Stimulated activated CD4-positive, alpha-beta T cell treated with anti-CD3 and anti-CD28 coated beads, Interleukin-15, amount 100 ng/mL, for 48 hours (primary cell): Measurements from ENCODE around the gene IGLON5.

Experiments
- DNase-seq, 2 donors: peaks; one replicate each; pipeline ENCODE4 v3.0.0-alpha.2; 2020; ENCODE audit warnings: low read depth in 2 of 2

The IGLON5 gene

DNA sequence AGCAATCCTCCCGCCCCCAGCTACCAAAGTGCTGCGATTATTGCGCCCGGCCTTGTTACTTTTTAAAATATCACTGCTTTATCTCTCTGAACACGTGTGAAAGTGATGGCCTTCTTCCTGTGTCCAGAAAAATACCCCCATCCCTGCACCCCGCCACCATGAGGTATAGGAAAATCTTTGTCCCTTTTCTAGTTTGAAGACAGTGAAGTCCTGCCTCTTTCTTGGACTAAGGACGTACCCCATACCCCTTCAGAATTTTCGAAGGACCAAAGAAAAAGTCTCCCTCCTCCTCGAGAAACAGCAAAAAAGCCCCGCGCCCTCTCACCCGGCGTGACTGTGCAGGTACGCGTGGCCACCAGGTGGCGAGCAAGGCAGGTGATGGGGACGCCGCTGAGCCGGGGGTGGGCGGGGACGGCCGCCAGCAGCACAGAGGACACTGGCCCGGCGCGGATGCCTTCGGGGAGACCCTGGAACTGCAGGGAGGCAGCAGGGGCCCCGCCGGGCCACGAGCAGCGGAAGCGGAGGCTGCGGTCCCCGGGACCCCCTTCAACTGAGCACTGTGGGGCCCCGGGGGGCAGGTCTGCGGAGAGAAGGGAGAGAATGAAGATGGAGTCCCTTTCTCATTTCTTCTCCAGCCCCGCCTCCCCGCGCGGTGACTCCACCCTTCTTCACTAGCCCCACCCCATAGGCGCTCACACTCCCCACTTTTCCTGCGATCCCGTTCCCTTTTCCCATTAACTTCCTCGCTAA is 27.3 kb downstream of the IGLON5 start:
- DNase-seq: peak; percentile 77 to 89

DNA sequence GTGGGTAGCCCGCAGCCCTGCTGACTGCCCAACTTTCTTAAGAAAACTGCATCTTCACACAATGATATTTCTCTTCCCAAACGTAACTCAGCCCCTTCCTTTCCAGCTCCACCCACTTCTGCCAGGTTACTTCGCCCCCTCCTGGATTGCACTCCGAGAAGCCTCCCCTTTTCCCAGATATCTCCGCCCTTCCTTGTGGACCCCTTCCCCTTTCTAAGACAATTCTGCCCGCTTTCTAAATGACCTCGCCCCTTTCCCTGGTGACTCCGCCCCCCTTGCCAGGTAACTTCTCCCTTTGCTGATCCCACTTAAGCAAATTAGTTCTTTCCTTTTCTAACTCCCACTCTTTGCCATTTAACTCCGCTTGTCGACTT is 27.9 kb downstream of the IGLON5 start:
- DNase-seq: no peak

DNA sequence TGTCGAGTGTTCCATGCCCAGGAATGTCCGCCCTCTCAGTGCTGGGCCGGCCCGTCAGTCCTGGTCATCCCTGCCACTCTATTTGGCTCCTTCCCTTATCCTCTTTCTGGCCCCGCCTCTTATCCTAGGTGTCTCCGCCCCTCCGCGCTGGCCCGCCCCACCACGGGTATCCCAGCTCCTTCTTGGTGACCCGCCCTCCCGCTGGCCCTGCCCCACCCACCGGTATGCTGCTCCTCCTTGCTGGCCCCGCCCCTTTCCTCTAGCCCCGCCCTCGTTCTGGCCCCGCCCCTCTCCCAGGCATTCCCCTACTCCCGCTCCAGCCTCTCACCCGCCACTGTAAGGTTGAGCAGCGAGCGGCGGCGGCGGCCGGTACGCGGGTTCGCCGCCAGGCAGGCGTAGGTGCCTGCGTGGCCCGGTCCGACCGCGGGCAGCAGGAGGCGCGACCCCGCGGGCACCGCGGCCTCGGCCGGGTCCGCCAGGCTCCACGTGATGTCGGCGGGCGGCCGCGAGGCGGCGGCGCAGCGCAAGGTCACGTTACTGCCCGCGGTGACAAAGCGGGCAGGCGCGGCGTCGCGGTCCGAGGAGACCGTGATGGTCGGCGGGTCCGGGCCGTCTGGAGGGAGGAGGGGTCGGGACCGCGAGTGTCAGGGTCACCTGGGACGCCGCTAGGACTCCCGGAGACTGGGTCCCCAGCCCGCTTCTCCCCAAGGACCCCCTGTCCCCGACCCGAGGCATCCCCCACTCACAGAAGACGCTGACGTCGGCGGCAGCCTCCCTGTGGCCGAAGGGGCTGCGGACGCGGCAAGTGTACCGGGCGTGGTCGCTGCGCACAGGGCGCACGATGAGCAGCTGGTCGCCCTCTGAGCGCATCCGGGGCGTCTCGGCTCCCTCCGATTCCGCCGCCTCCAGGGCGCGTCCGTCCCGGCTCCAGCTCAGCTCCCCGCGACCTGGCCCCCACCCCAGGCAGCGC is 28.5 kb downstream of the IGLON5 start:
- peak; percentile 97 to 98 for DNase-seq

DNA sequence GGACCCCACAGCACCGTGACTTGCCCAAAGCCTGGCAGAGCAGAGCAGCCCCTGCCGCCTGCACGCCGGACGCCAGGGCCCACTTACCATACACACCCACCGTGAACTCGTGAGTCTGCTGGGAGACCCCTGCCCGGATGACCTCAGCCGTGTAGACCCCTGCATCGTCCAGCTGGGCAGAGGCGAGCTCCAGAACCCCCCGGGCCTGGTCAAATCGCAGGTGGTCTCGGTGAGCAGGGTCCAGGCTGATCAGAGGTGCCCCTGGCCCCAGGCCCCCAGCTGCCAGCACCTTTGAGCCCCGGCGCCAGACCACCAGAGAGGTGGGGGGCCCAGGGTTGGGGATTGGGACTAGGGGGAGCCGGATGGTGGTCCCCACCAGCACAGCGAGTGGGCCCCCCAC is 29.6 kb downstream of the IGLON5 start:
- no peak for DNase-seq

DNA sequence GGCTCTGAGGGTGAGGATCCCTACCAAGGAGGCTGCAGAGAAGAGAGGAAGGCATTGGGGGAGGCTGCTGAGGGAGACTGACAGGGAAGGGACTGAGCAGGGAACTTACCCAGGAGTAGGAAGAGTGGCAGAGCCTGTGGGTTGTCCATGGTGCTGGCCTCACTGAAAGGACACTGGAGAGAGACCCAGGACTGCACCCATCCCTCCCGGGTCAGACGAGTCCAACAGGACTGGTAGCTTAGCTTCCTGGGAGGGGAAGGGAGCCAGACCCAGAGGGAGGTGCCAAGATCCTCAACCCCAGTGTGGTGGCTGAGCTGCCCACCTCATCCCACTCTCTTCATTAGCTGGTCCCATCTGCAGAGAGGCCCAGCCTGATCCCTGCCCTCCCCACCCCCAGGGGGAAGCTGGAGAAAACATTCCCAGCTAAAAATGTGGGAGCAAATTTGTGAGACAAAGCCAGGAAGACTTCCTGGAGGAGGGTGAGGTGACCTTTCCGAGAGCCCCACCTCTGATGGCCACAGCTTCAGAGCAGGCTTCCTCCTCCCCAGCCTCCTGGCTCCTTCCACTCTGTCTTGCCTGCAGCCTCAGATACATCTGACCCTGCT is 30.6 kb downstream of the IGLON5 start, which contains the start of gene VSIG10L:
Gene VSIG10L (minus strand): TSS at position 164 of the 605 bp plus-strand sequence. CDS start 15 bp downstream, at position 149.
- no peak for DNase-seq

DNA sequence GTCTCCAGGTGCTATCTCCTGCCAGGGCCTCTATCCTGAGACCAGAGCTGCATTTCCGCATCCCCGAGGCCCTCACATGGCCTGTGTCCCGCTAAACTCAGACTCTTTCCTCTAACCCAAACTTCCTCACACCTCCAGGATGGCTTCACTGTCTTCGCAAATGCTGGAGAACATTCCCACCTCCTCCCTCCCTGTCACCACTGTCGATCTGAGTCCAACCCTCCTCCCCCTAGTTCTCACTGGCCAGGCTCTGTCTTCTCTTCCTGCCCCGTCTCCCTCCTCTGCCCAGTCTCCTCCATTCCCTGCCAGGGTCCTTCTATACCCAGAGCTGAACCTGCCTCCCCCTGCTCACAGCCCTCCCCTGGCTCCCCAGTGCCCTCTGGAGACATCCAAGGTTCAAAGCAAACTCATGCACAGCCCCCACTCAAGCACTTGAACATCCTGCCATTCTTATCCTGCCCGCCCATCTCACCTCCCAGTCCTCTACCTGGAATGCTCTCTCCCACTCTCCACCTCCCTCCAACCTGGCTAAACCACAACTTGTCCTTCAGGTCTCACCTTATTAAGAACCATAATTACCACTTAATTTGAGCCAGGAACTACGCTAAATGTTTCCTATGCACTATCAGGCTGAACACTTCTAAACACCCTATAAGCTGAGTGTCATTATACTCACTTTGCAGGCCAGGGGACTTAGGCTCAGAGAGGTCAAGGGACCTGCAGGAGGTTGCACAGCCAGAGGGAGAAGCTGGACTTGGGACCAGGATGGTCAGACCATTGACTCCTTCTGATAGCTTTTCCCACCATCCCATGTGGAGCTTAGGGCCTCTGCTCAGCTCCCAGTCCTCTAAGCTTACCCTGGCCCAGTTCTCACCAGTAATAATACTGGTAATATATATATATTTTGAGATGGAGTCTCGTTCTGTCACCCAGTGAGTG is 31.5 kb downstream of the IGLON5 start:
- no peak for DNase-seq

DNA sequence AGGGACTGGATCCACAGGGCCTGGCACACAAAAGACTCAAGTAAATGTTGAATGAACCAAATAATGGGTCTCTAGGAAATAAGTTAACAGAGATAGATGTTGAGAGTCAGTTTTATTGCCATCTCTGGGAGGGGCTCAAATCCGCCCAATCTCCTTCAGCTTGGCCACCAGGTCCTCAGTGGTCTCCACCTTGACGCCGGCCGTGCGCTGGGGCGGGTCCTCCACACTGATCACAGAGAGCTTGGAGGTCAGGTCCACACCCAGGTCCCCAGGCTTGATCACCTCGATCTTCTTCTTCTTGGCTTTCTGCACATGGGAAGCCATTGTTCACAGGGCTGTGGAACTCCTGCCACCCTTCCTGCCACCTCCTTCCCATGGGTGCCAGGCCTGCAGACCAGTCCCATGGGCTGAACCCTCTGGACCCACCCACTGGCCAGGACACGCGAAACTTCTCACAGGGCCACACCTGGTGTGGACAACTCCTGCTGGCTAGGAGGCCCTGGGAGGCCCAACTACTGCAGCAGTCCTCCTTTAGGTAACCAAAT is 33.7 kb downstream of the IGLON5 start:
- DNase-seq: no peak

DNA sequence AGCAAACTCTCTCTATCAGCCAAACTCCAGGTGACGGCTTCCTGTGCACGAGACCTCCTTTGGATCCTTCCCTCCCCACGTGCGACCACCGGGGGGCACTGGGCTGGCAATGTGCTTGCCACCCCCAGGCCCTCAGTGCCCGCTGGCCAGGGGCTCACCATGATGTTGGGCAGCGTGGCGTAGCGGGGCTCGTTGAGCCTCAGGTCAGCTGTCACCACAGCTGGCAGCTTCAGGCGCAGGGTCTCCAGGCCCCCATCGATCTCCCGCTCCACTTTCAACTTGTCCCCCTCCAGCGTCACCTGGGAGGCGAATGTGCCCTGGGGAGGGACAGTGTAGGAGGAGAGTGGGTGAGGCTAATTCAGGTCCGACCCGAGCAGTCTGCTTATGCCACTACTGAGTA is 35.3 kb downstream of the IGLON5 start:
- DNase-seq: no peak

DNA sequence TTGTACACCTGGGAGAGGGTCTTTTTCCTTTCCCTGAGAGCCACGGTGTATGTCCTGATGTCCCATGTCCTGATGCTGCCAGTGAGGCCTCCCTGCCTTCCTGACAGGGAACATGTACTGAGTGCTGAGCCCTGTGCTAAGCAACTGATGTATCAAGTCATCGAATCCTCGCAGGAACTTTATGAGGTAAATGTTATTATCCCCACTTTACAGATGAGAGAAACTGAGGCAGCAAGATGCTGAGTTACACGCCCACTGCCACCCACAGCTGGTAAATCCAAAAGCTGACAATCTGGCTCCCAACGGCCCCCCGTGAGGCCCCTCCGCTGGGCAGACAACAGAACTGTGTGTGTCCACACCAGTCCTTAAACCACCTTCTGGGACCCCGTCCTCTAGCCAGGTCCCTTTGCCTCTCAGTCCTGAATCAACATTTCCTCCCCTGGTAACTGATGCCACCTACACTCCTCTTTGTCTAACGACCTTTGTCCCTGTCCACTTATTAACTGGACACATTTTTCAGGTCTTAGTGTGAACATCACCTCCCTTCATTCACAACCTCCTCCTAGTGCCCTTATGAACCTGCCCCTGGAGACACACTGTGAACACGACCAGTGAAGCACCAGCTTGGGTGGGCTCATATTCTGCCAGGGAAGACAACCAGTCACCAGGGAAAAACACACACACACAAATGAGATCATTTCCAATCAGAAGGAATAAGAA is 35.9 kb downstream of the IGLON5 start:
- DNase-seq: no peak

DNA sequence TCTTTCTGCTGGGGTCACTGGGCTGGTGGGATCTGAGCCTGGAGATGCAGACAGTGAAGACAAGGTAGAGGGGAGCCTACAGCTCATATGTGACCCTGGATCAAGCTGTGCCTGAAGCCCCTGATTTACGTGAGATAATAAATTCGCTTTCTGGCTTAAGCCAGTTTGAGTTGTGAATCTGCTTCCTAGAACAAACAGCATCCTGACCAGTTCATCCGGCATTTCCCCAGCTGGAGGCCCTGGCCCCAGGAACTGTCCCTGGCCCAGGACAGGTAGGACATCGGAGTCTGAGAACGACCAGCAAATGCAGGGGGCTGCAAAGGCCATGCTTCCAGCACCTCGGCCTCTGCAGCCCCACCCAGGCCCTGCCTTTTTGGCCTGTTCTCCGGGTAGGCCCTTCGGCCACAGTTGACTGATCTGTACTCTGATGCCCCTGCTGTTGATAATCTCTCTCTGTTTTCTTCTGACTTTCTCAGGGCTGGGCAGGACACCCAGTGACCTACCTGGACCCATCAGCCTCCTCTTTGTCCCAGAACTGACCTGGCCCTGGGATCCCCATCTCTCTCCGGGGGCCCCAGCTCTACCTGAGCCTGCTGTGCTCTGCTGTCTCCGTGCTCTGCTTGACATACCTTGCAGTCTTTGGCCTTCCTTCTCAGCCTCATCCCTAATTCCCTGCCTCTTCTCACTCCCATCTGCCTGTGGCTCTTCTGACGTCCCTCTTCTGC is 40.0 kb downstream of the IGLON5 start:
- no peak for DNase-seq

DNA sequence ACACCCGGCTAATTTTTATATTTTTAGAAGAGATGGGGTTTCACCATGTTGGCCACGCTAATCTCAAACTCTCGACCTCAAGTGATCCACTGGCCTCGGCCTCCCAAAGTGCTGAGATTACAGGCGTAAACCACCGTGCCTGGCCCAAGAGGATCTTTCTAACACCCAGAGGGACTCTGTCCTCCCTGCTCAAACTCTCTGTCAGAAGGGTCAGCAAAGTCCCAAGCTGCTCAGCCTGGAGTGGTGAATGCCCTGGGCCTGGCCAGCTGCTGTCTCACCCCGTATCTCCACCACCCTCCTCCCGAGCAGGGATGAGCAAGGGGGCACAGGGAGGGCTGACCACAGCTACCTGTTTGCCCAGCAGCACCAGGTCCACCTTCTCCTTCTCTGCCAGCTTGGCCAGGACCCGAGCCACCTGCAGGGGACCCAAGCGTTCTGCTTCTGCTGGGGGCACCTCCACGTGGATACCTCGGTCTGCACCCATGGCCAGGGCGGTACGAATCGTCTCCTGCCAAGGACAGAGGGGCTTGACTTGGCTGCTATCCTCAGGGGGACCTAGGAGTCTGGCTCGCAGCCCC is 41.4 kb downstream of the IGLON5 start:
- DNase-seq: no peak

DNA sequence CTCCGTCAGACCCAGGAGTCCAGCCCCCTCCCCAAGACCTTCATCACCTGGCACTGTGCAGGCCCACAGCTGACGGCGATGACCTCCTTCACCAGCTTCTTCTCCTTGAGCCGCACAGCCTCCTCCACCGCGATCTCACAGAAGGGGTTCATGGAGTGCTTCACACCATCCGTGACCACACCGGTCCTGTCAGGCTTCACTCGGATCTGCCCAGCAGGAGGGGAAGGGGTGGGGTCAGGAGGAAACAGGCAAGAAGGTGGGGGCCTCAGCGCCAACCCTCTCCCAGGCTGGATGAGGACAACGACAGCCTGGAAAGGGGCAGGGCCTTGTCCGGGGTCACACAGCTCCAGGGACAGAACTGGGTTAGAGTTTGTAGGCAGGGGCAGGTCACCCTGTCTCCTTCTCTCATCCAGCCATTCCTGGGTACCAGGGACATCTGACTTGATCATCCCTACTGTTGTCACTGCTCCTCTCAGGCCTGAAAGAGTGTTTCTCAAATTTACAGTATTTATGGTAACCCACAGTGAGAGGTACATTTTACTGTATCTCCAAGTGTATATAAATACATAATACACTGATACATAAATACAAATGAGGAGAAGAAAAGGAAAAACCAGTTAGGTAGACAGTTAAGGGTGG is 42.8 kb downstream of the IGLON5 start:
- no peak for DNase-seq

DNA sequence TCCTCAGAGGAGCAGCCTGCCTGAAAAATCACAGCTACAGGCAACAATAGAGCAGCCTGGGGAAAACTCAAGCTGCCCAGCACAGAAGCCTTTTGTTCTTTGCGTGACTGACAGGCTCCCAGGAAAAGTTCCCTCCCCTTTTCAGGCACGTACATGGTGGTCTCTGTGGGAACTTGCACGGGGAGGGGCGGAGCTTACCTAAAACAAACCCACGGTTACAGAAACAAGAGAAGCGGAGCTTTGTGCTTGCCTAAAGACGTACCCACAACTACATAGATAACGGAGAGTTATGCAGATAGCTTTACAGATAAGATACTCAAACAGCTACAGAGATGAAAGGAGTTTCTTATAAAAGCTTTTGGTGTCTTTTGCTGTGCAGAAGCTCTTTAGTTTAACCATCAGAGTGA is 43.3 kb downstream of the IGLON5 start:
- no peak for DNase-seq

DNA sequence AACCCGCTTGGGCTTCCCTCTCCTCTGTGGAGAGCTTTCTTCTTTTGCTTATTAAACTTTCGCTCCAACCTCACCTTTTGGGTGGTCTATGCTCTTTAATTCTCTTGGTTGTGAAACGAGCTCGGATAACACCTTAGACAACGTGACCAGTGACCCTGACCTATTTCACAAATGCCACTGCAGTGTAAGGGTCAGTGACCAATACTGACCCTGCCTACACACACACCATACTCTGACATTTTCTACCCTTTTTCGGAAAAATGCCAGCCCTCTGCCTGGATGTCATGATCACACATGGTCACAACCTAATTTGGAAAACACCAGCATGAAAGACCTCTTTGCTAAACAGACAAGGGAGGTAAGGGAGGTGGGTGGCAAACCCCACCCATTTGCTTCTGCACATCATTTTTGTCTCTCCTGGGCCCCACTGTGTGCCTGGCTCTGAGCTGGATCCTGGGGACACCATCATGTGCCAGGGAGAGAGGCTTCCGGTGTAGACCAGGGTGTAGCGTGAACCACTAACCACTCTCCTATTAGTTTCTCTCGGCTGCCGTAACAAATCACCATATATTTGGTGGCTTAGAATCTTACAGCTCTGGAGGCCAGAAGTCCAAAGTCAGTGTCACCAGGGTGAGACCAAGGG is 44.8 kb downstream of the IGLON5 start:
- DNase-seq: no peak

DNA sequence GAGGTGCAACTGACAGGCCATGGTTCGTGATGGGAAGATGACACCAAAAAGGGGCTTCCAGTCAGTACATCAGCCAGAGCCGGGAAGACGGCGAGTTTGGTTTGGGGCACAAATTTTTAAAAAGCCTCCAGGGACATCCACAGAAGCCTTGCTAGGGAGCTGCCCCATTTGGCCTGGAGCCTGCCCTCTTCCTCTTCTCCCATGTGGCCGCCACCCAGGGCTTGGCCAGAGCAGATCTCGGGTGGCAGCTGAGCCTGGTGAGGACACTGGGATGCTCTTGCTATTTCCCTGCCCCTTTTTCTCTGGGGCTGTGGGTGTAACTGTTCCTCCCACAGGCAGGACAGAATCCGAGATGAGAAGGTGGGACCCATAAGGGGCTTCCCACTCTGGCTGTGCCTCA is 46.5 kb downstream of the IGLON5 start:
- DNase-seq: no peak

DNA sequence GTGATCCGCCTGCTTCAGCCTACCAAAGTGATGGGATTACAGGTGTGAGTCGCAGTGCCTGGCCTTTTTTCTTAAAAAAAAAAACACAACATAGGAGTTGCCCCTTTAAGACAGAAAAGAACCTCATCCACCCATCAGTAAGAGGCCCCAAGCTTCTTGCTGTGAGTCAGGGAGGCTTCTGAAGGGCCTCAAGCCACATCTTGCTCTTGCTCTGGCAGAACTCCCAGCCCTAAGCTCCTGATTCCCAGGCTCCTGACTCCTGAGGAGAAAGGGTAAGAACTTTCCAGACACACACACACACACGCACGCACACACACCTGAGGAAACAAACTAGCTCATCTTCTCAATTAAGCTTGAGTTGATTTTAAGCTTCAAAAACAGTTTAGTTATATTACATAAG is 47.9 kb downstream of the IGLON5 start:
- DNase-seq: no peak

DNA sequence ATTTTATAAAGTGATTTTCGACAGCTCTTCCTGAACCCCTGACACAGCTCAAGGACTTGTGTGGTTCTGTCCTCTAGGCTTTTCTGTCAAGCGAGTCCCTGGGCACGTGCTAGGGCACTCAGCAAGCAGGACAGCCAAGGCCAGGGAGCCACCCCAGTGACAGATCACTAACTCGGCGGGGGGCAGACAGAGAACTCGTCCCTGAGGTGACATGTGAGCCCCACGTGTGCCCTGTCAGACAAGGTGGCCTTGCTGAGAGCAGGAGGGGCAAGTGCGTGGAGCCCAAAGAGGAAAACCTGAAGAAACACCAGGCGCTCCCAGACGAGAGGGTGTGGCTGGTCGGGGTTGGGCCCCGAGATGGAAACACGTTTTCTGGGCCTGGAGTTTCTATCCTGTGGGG is 49.8 kb downstream of the IGLON5 start:
- DNase-seq: no peak
